Measurements from ENCODE around the gene NBL1.

- TF ChIP-seq, protein P1, sequence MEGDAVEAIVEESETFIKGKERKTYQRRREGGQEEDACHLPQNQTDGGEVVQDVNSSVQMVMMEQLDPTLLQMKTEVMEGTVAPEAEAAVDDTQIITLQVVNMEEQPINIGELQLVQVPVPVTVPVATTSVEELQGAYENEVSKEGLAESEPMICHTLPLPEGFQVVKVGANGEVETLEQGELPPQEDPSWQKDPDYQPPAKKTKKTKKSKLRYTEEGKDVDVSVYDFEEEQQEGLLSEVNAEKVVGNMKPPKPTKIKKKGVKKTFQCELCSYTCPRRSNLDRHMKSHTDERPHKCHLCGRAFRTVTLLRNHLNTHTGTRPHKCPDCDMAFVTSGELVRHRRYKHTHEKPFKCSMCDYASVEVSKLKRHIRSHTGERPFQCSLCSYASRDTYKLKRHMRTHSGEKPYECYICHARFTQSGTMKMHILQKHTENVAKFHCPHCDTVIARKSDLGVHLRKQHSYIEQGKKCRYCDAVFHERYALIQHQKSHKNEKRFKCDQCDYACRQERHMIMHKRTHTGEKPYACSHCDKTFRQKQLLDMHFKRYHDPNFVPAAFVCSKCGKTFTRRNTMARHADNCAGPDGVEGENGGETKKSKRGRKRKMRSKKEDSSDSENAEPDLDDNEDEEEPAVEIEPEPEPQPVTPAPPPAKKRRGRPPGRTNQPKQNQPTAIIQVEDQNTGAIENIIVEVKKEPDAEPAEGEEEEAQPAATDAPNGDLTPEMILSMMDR (IDR thresholded peaks at IDR 0.05): no peak
- TF ChIP-seq POLR2AphosphoS5 (IDR thresholded peaks at IDR 0.05): no peak
Observed at GRCh38 chr1:19619697-19620384, 24.3 kb upstream of the NBL1 start.
